ENCODE results near the gene DHX40.

The DHX40 gene

DNA sequence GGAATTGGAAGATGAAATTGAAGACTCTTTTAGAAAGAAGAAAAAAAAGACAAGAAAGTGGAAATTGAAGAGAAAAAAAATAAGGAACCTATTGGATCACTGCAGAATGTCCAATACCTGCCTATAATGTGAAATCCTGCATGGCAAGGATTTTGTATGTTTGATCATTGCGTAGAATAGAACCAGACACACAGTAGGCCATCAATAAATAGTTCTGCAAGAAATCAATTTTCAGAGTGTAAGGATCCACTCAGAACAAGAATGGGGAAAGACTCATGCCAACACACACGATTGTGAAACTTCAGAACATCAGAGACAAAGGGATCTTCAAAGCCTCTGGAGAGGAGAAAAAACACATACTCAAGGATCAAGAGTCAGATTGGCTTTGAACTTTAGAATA, 39.7 kb upstream of the DHX40 start:
- TF ChIP-seq, protein P1, sequence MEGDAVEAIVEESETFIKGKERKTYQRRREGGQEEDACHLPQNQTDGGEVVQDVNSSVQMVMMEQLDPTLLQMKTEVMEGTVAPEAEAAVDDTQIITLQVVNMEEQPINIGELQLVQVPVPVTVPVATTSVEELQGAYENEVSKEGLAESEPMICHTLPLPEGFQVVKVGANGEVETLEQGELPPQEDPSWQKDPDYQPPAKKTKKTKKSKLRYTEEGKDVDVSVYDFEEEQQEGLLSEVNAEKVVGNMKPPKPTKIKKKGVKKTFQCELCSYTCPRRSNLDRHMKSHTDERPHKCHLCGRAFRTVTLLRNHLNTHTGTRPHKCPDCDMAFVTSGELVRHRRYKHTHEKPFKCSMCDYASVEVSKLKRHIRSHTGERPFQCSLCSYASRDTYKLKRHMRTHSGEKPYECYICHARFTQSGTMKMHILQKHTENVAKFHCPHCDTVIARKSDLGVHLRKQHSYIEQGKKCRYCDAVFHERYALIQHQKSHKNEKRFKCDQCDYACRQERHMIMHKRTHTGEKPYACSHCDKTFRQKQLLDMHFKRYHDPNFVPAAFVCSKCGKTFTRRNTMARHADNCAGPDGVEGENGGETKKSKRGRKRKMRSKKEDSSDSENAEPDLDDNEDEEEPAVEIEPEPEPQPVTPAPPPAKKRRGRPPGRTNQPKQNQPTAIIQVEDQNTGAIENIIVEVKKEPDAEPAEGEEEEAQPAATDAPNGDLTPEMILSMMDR (IDR thresholded peaks at IDR 0.05; ENCODE audit: low read depth, low read length, missing control alignments) = no peak
- H3K4me3 ChIP-seq (replicated peaks; ENCODE audit: low read depth, low read length) = no peak overlapping the region
- DNase-seq (ENCODE audit: extremely low read depth, low read depth) = no peak

DNA sequence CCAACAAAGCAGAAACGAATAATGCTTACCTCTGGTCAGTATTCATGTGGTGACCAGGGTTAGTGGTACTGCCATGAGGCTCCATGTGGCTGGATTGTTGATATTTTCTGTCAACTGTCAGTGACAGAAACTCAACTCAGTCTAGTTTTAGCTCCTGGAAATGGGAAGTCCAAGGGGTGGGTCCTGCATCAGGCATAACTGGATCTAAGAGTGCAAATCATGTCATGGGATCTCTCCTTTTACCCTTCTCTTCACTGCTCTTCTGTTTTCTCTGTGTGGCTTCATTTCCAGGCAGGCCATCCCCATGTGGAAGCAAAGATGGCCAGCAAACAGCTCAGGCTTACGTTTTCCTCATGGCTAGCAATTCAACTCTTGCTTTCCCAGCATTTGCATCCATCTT, 39.0 kb upstream of the DHX40 start:
- TF ChIP-seq, protein P1 (IDR thresholded peaks at IDR 0.05; ENCODE audit: low read depth, low read length, missing control alignments) = no peak
- no peak overlapping the region for H3K4me3 ChIP-seq (replicated peaks; ENCODE audit: low read depth, low read length)
- no peak for DNase-seq (ENCODE audit: extremely low read depth, low read depth)

DNA sequence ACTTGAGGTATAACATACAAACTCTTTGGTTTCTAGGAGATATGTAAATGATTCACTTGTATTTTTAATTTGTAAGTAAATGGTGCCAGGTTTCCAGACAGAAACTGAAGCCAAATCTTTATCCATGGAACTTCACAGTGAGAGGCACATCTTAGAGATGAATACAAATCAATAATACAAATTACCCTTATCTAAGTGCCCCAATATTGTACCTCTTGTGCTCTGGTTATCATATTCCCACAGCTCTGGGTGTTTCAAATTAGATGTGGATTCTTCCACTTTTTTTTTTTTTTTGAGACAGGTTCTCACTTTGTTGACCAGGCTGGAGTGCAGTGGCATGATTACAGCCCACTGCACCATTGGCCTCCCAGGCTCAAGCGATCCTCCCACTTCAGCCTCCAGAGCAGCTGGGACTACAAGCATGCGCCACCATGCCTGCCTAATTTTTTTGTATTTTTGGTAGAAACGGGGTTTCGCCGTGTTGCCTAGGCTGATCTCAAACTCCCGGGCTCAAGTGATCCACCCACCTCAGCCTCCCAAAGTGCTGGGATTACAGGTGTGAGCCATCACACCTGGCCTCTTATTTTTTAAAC, 38.0 kb upstream of the DHX40 start:
- no peak for DNase-seq (ENCODE audit: extremely low read depth, low read depth)
- no peak overlapping the region for H3K4me3 ChIP-seq (replicated peaks; ENCODE audit: low read depth, low read length)
- TF ChIP-seq, protein P1 (IDR thresholded peaks at IDR 0.05; ENCODE audit: low read depth, low read length, missing control alignments) = no peak

DNA sequence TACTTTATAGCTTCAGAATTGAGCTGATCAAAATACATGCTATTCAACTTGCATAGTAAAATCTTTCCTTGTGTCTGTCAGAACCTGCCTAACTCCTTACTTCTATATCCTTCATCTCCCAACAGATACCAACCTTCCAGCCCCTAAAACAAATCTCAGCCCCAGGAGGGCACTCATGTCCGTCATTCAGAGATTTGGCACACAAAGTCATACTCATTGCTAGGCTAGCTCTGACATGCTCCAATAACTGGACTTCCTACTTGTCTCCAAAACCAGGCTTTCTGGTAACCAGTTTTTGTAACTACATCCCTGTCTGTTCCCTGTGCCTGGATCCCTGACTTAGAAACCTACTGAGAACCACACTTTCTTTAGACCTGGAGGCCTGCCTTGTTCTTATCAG, 37.5 kb upstream of the DHX40 start:
- TF ChIP-seq, protein P1 (IDR thresholded peaks at IDR 0.05; ENCODE audit: low read depth, low read length, missing control alignments) = no peak
- H3K4me3 ChIP-seq (replicated peaks; ENCODE audit: low read depth, low read length) = no peak overlapping the region
- DNase-seq (ENCODE audit: extremely low read depth, low read depth) = no peak

DNA sequence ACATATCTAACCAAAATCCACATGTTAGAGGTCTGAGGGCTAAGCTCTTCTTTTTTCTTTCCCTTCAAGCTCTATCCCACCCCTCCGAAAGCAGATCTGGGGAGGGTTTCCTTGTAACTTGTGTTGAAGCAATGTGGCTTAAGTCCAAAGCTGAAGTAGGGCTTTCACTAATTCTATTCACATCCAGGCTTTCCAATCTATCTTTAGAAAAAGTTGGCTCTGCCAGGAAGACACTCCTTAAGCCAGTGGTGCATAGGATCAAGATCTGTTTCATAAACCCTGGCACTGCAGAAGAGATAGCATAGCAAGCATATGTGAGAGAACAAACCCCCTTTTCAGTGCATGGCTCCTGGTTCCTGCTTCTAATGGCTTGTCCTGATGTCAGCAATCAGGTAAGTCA, 34.9 kb upstream of the DHX40 start:
- TF ChIP-seq, protein P1 (IDR thresholded peaks at IDR 0.05; ENCODE audit: low read depth, low read length, missing control alignments) = no peak
- no peak for DNase-seq (ENCODE audit: extremely low read depth, low read depth)
- H3K4me3 ChIP-seq (replicated peaks; ENCODE audit: low read depth, low read length) = no peak overlapping the region

DNA sequence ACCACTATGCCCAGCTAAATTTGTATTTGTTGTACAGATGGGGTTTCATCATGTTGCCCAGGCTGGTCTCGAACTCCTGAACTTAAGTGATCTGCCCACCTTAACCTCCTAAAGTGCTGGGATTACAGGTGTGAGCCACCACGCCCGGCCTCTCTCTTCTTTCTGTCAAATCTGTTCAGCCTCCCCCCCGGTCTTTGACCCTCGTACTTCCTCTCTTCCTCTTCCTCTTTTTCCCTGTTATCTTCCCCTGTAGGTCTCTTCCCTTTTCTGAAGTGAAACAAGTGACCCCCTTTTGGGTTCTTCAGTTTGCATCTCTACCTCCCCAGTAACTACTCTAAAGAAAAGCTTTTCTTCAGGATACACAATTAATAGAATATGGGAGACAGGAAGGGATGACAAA, 31.7 kb upstream of the DHX40 start:
- TF ChIP-seq, protein P1 (IDR thresholded peaks at IDR 0.05; ENCODE audit: low read depth, low read length, missing control alignments) = no peak
- H3K4me3 ChIP-seq (replicated peaks; ENCODE audit: low read depth, low read length) = no peak overlapping the region
- no peak for DNase-seq (ENCODE audit: extremely low read depth, low read depth)

DNA sequence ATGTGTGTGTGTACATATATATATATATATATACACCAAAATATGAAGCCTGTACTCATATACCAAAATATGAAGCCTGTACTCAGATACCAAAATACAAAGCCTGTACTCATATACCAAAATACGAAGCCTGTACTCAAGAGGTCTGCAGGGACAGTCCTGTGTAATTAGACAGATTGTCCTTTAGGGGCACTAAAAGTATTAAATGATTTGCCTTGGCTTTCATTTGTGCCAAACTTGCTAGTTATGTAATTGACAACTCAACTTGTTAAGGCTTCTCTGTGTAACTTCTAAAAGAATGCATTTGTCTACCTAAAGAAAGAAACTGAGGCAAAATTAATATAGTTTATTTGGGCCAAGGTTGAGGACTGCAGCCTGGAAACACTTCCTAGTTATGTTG, 30.8 kb upstream of the DHX40 start:
- no peak for DNase-seq (ENCODE audit: extremely low read depth, low read depth)
- TF ChIP-seq, protein P1 (IDR thresholded peaks at IDR 0.05; ENCODE audit: low read depth, low read length, missing control alignments) = no peak
- no peak overlapping the region for H3K4me3 ChIP-seq (replicated peaks; ENCODE audit: low read depth, low read length)

All from HFF-Myc (cell line).